Measurements from ENCODE around the gene PCDHGA4. TPM values are rescaled to one million over a fixed set of nuclear protein-coding genes. Genes with fewer than 3 reads are reported as not detected.

PCDHGA4 gene
- total and polyA plus RNA-seq, 4 donors, result 0.35 to 7.0 (median 2.5) TPM

GRCh38 chr5:141399555-141400258 is 44.9 kb downstream of the PCDHGA4 start:
- Histone ChIP-seq H3K4me3 (no peak overlapping the region), H3K4me1 (ENCODE audit: control insufficient read depth in 5 of 5, insufficient read depth in 5 of 5, low read length in 5 of 5) (peaks cover 0 to 3% (median 0%) of the 10 kb centered on the region in 5 donors), H3K27me3 (ENCODE audit: control insufficient read depth in 3 of 3, insufficient read depth in 3 of 3, low read length in 2 of 3) (no peaks in the 10 kb centered on the region), H3K9ac (ENCODE audit: insufficient read depth in 1 of 2, low read length in 2 of 2) (no peak overlapping the region), H3K36me3 (ENCODE audit: control insufficient read depth in 4 of 4, insufficient read depth in 4 of 4, low read length in 4 of 4) (peaks cover 0 to 3% (median 0%) of the 10 kb centered on the region in 4 donors), H3K27ac (ENCODE audit: low read depth in 1 of 2, low read length in 1 of 2) (no peak overlapping the region), H3K9me3 (ENCODE audit: control insufficient read depth in 4 of 4, insufficient read depth in 3 of 4, low read length in 3 of 4) (peaks cover 3 to 40% (median 24%) of the 10 kb centered on the region in 4 donors)
- TF ChIP-seq CTCF (IDR thresholded peaks at IDR 0.05; ENCODE audit: control extremely low read depth, extremely low read depth), result no peak
- 24 to 25% methylated on average over 61 of the region's 61 CpGs for WGBS, 2 donors
- DNase-seq (no peak), ATAC-seq (ENCODE audit: insufficient read depth, low FRiP score) (no peak)

GRCh38 chr5:141402553-141403243 is 47.9 kb downstream of the PCDHGA4 start, which contains the start of gene PCDHGA9:
PCDHGA9 (plus strand) TSS chr5:141402778; CDS start chr5:141402953, 175 bp downstream.
- Histone ChIP-seq H3K36me3 (ENCODE audit: control insufficient read depth in 4 of 4, insufficient read depth in 4 of 4, low read length in 4 of 4) (peaks cover 0 to 5% (median 0%) of the 10 kb centered on the region in 4 donors), H3K9ac (ENCODE audit: insufficient read depth in 1 of 2, low read length in 2 of 2) (peak within 1 kb of the TSS in 1 of 2 donors; percentile 1), H3K4me3 (peak within 1 kb of the TSS; percentile 3), H3K27me3 (ENCODE audit: control insufficient read depth in 3 of 3, insufficient read depth in 3 of 3, low read length in 2 of 3) (no peaks in the 10 kb centered on the region), H3K4me1 (ENCODE audit: control insufficient read depth in 5 of 5, insufficient read depth in 5 of 5, low read length in 5 of 5) (peaks cover 0 to 4% (median 0%) of the 10 kb centered on the region in 5 donors), H3K27ac (ENCODE audit: low read depth in 1 of 2, low read length in 1 of 2) (no peak within 1 kb of the TSS), H3K9me3 (ENCODE audit: control insufficient read depth in 4 of 4, insufficient read depth in 3 of 4, low read length in 3 of 4) (peaks cover 3 to 47% (median 24%) of the 10 kb centered on the region in 4 donors)
- TF ChIP-seq CTCF (IDR thresholded peaks at IDR 0.05; ENCODE audit: control extremely low read depth, extremely low read depth), result no peak
- no peak for ATAC-seq (ENCODE audit: insufficient read depth, low FRiP score)
- whole genome bisulfite sequencing, 2 donors, result 17 to 19% methylated on average over 27 of the region's 27 CpGs
- peak; percentile 37 to 45 (median 43) for DNase-seq

- peaks cover 0 to 5% (median 0%) of the 10 kb centered on the region in 4 donors for H3K36me3 ChIP-seq (ENCODE audit: control insufficient read depth in 4 of 4, insufficient read depth in 4 of 4, low read length in 4 of 4)
- H3K4me1 ChIP-seq (ENCODE audit: control insufficient read depth in 5 of 5, insufficient read depth in 5 of 5, low read length in 5 of 5), result peaks cover 0 to 4% (median 0%) of the 10 kb centered on the region in 5 donors
- H3K9me3 ChIP-seq (ENCODE audit: control insufficient read depth in 4 of 4, insufficient read depth in 3 of 4, low read length in 3 of 4), result peaks cover 3 to 51% (median 24%) of the 10 kb centered on the region in 4 donors
- no peaks in the 10 kb centered on the region for H3K27me3 ChIP-seq (ENCODE audit: control insufficient read depth in 3 of 3, insufficient read depth in 3 of 3, low read length in 2 of 3)
- 29 to 30% methylated on average over 20 to 22 of the region's 22 CpGs for WGBS, 2 donors
- no peak overlapping the region for H3K9ac ChIP-seq (ENCODE audit: insufficient read depth in 1 of 2, low read length in 2 of 2)
- H3K4me3 ChIP-seq, result no peak overlapping the region
- no peak for DNase-seq
- H3K27ac ChIP-seq (ENCODE audit: low read depth in 1 of 2, low read length in 1 of 2), result no peak overlapping the region
- no peak for ATAC-seq (ENCODE audit: insufficient read depth, low FRiP score)
- no peak for TF ChIP-seq CTCF (IDR thresholded peaks at IDR 0.05; ENCODE audit: control extremely low read depth, extremely low read depth)
Observed at GRCh38 chr5:141403387-141403786, 48.6 kb downstream of the PCDHGA4 start.

Other genes starting within 250 kb of the PCDHGA4 start
Only the 30 nearest of the 36 such genes appear.
- 1 to 10 TPM; 1.8 to 3.1 TPM for gene PCDHB9, start 167.9 kb upstream of the PCDHGA4 start, total RNA-seq
- gene PCDHB9, start 167.9 kb upstream of the PCDHGA4 start, polyA plus RNA-seq, result under 1 TPM; 0.37 to 0.38 TPM
- 1 to 10 TPM; 1.9 to 6.3 TPM for gene PCDHB10, start 162.7 kb upstream of the PCDHGA4 start, total RNA-seq
- under 1 TPM; 0.53 to 0.63 TPM for gene PCDHB10, start 162.7 kb upstream of the PCDHGA4 start, polyA plus RNA-seq
- gene PCDHB11, start 155.4 kb upstream of the PCDHGA4 start, total RNA-seq, result 1 to 10 TPM; 2.2 to 9.6 TPM
- gene PCDHB11, start 155.4 kb upstream of the PCDHGA4 start, polyA plus RNA-seq, result under 1 TPM; 0.44 to 0.53 TPM
- gene PCDHB12, start 146.3 kb upstream of the PCDHGA4 start, total RNA-seq, result 10 to 100 TPM in 1 of 2 donors, 1 to 10 TPM in 1; 2.8 to 10.1 TPM
- gene PCDHB12, start 146.3 kb upstream of the PCDHGA4 start, polyA plus RNA-seq, result under 1 TPM; 0.47 to 0.71 TPM
- gene PCDHB13, start 141.1 kb upstream of the PCDHGA4 start, total RNA-seq, result 1 to 10 TPM; 3.3 to 7.7 TPM
- under 1 TPM; 0.58 to 0.59 TPM for gene PCDHB13, start 141.1 kb upstream of the PCDHGA4 start, polyA plus RNA-seq
- gene PCDHB14, start 131.7 kb upstream of the PCDHGA4 start, total RNA-seq, result 10 to 100 TPM in 1 of 2 donors, 1 to 10 TPM in 1; 2.8 to 10.6 TPM
- gene PCDHB14, start 131.7 kb upstream of the PCDHGA4 start, polyA plus RNA-seq, result 1 to 10 TPM in 1 of 2 donors, under 1 TPM in 1; 0.67 to 1.2 TPM
- gene PCDHB15, start 109.6 kb upstream of the PCDHGA4 start, total RNA-seq, result 1 to 10 TPM; 3.2 to 8.0 TPM
- gene PCDHB15, start 109.6 kb upstream of the PCDHGA4 start, polyA plus RNA-seq, result 1 to 10 TPM; 1.4 to 1.8 TPM
- gene SLC25A2, start 51.0 kb upstream of the PCDHGA4 start, total RNA-seq, result under 1 TPM; 0.17 to 0.83 TPM
- gene SLC25A2, start 51.0 kb upstream of the PCDHGA4 start, polyA plus RNA-seq, result under 1 TPM; 0.05 to 0.22 TPM
- gene TAF7, start 34.2 kb upstream of the PCDHGA4 start, total RNA-seq, result 10 to 100 TPM; 51.4 to 97.1 TPM
- gene TAF7, start 34.2 kb upstream of the PCDHGA4 start, polyA plus RNA-seq, result 10 to 100 TPM; 29.9 to 76.2 TPM
- under 1 TPM; 0.57 to 0.71 TPM for gene PCDHGA1, start 24.5 kb upstream of the PCDHGA4 start, total RNA-seq
- under 1 TPM; 0.15 to 0.16 TPM for gene PCDHGA1, start 24.5 kb upstream of the PCDHGA4 start, polyA plus RNA-seq
- gene PCDHGA2, start 16.3 kb upstream of the PCDHGA4 start, total RNA-seq, result 1 to 10 TPM; 5.5 to 7.7 TPM
- 1 to 10 TPM in 1 of 2 donors, under 1 TPM in 1; 0.39 to 1.1 TPM for gene PCDHGA2, start 16.3 kb upstream of the PCDHGA4 start, polyA plus RNA-seq
- gene PCDHGA3, start 11.2 kb upstream of the PCDHGA4 start, total RNA-seq, result 1 to 10 TPM; 2.1 to 5.1 TPM
- under 1 TPM; 0.26 to 0.45 TPM for gene PCDHGA3, start 11.2 kb upstream of the PCDHGA4 start, polyA plus RNA-seq
- 1 to 10 TPM; 2.4 to 8.4 TPM for gene PCDHGB1, start 4.9 kb upstream of the PCDHGA4 start, total RNA-seq
- under 1 TPM; 0.17 to 0.20 TPM for gene PCDHGB1, start 4.9 kb upstream of the PCDHGA4 start, polyA plus RNA-seq
- 10 to 100 TPM in 1 of 2 donors, 1 to 10 TPM in 1; 4.6 to 10.1 TPM for gene PCDHGB2, start 5.0 kb downstream of the PCDHGA4 start, total RNA-seq
- under 1 TPM; 0.28 to 0.48 TPM for gene PCDHGB2, start 5.0 kb downstream of the PCDHGA4 start, polyA plus RNA-seq
- 1 to 10 TPM; 2.9 to 9.3 TPM for gene PCDHGA5, start 9.1 kb downstream of the PCDHGA4 start, total RNA-seq
- gene PCDHGA5, start 9.1 kb downstream of the PCDHGA4 start, polyA plus RNA-seq, result under 1 TPM; 0.31 to 0.32 TPM
- 1 to 10 TPM; 3.2 to 7.9 TPM for gene PCDHGB3, start 15.2 kb downstream of the PCDHGA4 start, total RNA-seq
- under 1 TPM; 0.18 to 0.24 TPM for gene PCDHGB3, start 15.2 kb downstream of the PCDHGA4 start, polyA plus RNA-seq
- gene PCDHGA6, start 18.9 kb downstream of the PCDHGA4 start, total RNA-seq, result 1 to 10 TPM; 4.9 to 8.5 TPM
- gene PCDHGA6, start 18.9 kb downstream of the PCDHGA4 start, polyA plus RNA-seq, result under 1 TPM; 0.59 to 0.96 TPM
- gene PCDHGA7, start 27.7 kb downstream of the PCDHGA4 start, total RNA-seq, result 1 to 10 TPM; 2.9 to 6.3 TPM
- gene PCDHGA7, start 27.7 kb downstream of the PCDHGA4 start, polyA plus RNA-seq, result under 1 TPM; 0.23 to 0.30 TPM
- gene PCDHGB4, start 32.7 kb downstream of the PCDHGA4 start, total RNA-seq, result 10 to 100 TPM in 1 of 2 donors, 1 to 10 TPM in 1; 6.9 to 12.1 TPM
- 1 to 10 TPM in 1 of 2 donors, under 1 TPM in 1; 0.31 to 1.0 TPM for gene PCDHGB4, start 32.7 kb downstream of the PCDHGA4 start, polyA plus RNA-seq
- gene PCDHGA8, start 37.6 kb downstream of the PCDHGA4 start, total RNA-seq, result 1 to 10 TPM; 1.9 to 7.3 TPM
- under 1 TPM; 0.06 to 0.18 TPM for gene PCDHGA8, start 37.6 kb downstream of the PCDHGA4 start, polyA plus RNA-seq
- gene PCDHGB5, start 42.9 kb downstream of the PCDHGA4 start, total RNA-seq, result 10 to 100 TPM in 1 of 2 donors, 1 to 10 TPM in 1; 10.0 to 14.3 TPM
- gene PCDHGB5, start 42.9 kb downstream of the PCDHGA4 start, polyA plus RNA-seq, result 1 to 10 TPM; 1.2 to 2.5 TPM
- gene PCDHGA9, start 47.8 kb downstream of the PCDHGA4 start, total RNA-seq, result 10 to 100 TPM in 1 of 2 donors, 1 to 10 TPM in 1; 4.8 to 13.8 TPM
- gene PCDHGA9, start 47.8 kb downstream of the PCDHGA4 start, polyA plus RNA-seq, result under 1 TPM; 0.59 to 0.90 TPM
- gene PCDHGB6, start 53.0 kb downstream of the PCDHGA4 start, total RNA-seq, result 10 to 100 TPM in 1 of 2 donors, 1 to 10 TPM in 1; 6.1 to 11.6 TPM
- gene PCDHGB6, start 53.0 kb downstream of the PCDHGA4 start, polyA plus RNA-seq, result 1 to 10 TPM; 1.1 to 2.2 TPM
- 10 to 100 TPM in 1 of 2 donors, 1 to 10 TPM in 1; 5.7 to 12.9 TPM for gene PCDHGA10, start 58.0 kb downstream of the PCDHGA4 start, total RNA-seq
- under 1 TPM; 0.89 to 0.96 TPM for gene PCDHGA10, start 58.0 kb downstream of the PCDHGA4 start, polyA plus RNA-seq
- 10 to 100 TPM; 16.6 to 18.1 TPM for gene PCDHGB7, start 62.7 kb downstream of the PCDHGA4 start, total RNA-seq
- gene PCDHGB7, start 62.7 kb downstream of the PCDHGA4 start, polyA plus RNA-seq, result 1 to 10 TPM; 1.6 to 4.7 TPM
- gene PCDHGA11, start 66.0 kb downstream of the PCDHGA4 start, total RNA-seq, result 10 to 100 TPM in 1 of 2 donors, 1 to 10 TPM in 1; 3.8 to 11.1 TPM
- gene PCDHGA11, start 66.0 kb downstream of the PCDHGA4 start, polyA plus RNA-seq, result under 1 TPM; 0.65 to 0.81 TPM
- gene PCDHGA12, start 75.5 kb downstream of the PCDHGA4 start, total RNA-seq, result 1 to 10 TPM; 5.6 to 7.9 TPM
- gene PCDHGA12, start 75.5 kb downstream of the PCDHGA4 start, polyA plus RNA-seq, result 1 to 10 TPM; 1.2 to 1.6 TPM
- gene PCDHGC3, start 120.9 kb downstream of the PCDHGA4 start, total RNA-seq, result 100 to 1,000 TPM in 1 of 2 donors, 10 to 100 TPM in 1; 63.9 to 116 TPM
- gene PCDHGC3, start 120.9 kb downstream of the PCDHGA4 start, polyA plus RNA-seq, result 10 to 100 TPM; 44.8 to 73.4 TPM
- 1 to 10 TPM; 3.1 to 8.7 TPM for gene PCDHGC4, start 130.0 kb downstream of the PCDHGA4 start, total RNA-seq
- under 1 TPM; 0.08 to 0.24 TPM for gene PCDHGC4, start 130.0 kb downstream of the PCDHGA4 start, polyA plus RNA-seq
- 1 to 10 TPM; 2.7 to 5.1 TPM for gene PCDHGC5, start 134.1 kb downstream of the PCDHGA4 start, total RNA-seq
- gene PCDHGC5, start 134.1 kb downstream of the PCDHGA4 start, polyA plus RNA-seq, result under 1 TPM; 0.14 to 0.39 TPM